Astrocyte (in vitro differentiated cells and primary cell): ENCODE results near the gene ACAN. TPM values are rescaled to one million over a fixed set of nuclear protein-coding genes. Genes with fewer than 3 reads are reported as not detected.

Experiments
- DNase-seq: peaks from one replicate; pipeline ENCODE4 v3.0.0-alpha.2; 2010; ENCODE audit warnings: low read depth
- FAIRE-seq: peaks from 2 replicates; lab custom pipeline; 2011; peaks lifted over from hg19 to GRCh38; lab: Jason Lieb, UNC
- H2AFZ ChIP-seq: 2 replicates; pipeline ENCODE4 v1.6.0; 2012; ENCODE audit warnings: low read depth, low read length, inconsistent platforms
- H3K27ac ChIP-seq: 2 replicates; pipeline ENCODE4 v1.5.1; 2011; ENCODE audit warnings: low read depth, low read length, inconsistent platforms
- H3K27me3 ChIP-seq: 2 replicates; pipeline ENCODE4 v1.6.0; 2011; ENCODE audit warnings: low read length, inconsistent platforms; ENCODE audit not compliant: insufficient read depth
- H3K36me3 ChIP-seq: 2 replicates; pipeline ENCODE4 v1.5.1; 2011; ENCODE audit warnings: low read length, inconsistent platforms; ENCODE audit not compliant: insufficient read depth
- H3K4me1 ChIP-seq: 2 replicates; pipeline ENCODE4 v1.5.1; 2011; ENCODE audit warnings: low read length, inconsistent platforms; ENCODE audit not compliant: insufficient read depth
- H3K4me2 ChIP-seq: 2 replicates; pipeline ENCODE4 v1.6.0; 2012; ENCODE audit warnings: low read length, inconsistent platforms
- H3K4me3 ChIP-seq: 2 replicates; pipeline ENCODE4 v1.5.1; 2011; ENCODE audit warnings: low read depth, mild to moderate bottlenecking, low read length, inconsistent platforms; ENCODE audit not compliant: insufficient read depth
- H3K79me2 ChIP-seq: 2 replicates; pipeline ENCODE4 v1.6.0; 2012; ENCODE audit warnings: mild to moderate bottlenecking, low read length, inconsistent platforms; ENCODE audit not compliant: insufficient read depth
- H3K9ac ChIP-seq: 2 replicates; pipeline ENCODE4 v1.6.0; 2012; ENCODE audit warnings: mild to moderate bottlenecking, low read length, inconsistent platforms
- H3K9me3 ChIP-seq: 2 replicates; pipeline ENCODE4 v1.5.1; 2012; ENCODE audit warnings: low read depth, mild to moderate bottlenecking, low read length, inconsistent platforms; ENCODE audit not compliant: insufficient read depth
- H4K20me1 ChIP-seq: 2 replicates; pipeline ENCODE4 v1.6.0; 2012; ENCODE audit warnings: low read length, inconsistent platforms; ENCODE audit not compliant: insufficient read depth
- H3K27ac Mint-ChIP-seq: one replicate; pipeline ENCODE4 v1.8.0; 2021; ENCODE audit warnings: mild to moderate bottlenecking, mixed read lengths; ENCODE audit not compliant: unreplicated experiment
- H3K27me3 Mint-ChIP-seq: one replicate; pipeline ENCODE4 v1.8.0; 2021; ENCODE audit warnings: low read depth, mixed read lengths; ENCODE audit not compliant: unreplicated experiment
- H3K36me3 Mint-ChIP-seq: one replicate; pipeline ENCODE4 v1.8.0; 2021; ENCODE audit warnings: low read depth, mixed read lengths; ENCODE audit not compliant: unreplicated experiment
- H3K4me1 Mint-ChIP-seq: one replicate; pipeline ENCODE4 v1.8.0; 2021; ENCODE audit warnings: low read depth, mixed read lengths; ENCODE audit not compliant: unreplicated experiment
- H3K4me3 Mint-ChIP-seq: one replicate; pipeline ENCODE4 v1.8.0; 2021; ENCODE audit warnings: mild to moderate bottlenecking, moderate library complexity, mixed read lengths; ENCODE audit not compliant: unreplicated experiment
- H3K9me3 Mint-ChIP-seq: one replicate; pipeline ENCODE4 v1.8.0; 2021; ENCODE audit warnings: mild to moderate bottlenecking, mixed read lengths; ENCODE audit not compliant: unreplicated experiment
- CTCF ChIP-seq: IDR thresholded peaks from 2 replicates; pipeline ENCODE4 v1.5.1; 2011; ENCODE audit warnings: low read depth, mild to moderate bottlenecking, inconsistent platforms, low read length, moderate library complexity; ENCODE audit not compliant: insufficient read depth
- EZH2 ChIP-seq: IDR thresholded peaks from 2 replicates; pipeline ENCODE4 v1.6.1; 2012; ENCODE audit warnings: mild to moderate bottlenecking, low read length, inconsistent platforms; ENCODE audit not compliant: insufficient read depth
- total RNA-seq: library from RNA; stranded (reverse); gene quantifications from 2 replicates; pipeline ENCODE4 v1.2.1, GENCODE V29; 2021

Gene ACAN
- total RNA-seq, 1 donor from 2014 or later = 0.34 TPM

- H3K9ac ChIP-seq = no peak overlapping the region
- Mint-ChIP-seq H3K27ac (peak overlapping the region; percentile 59), H3K36me3 (no peaks in the 10 kb centered on the region), H3K9me3 (no peaks in the 10 kb centered on the region), H3K4me3 (no peak overlapping the region), H3K27me3 (peaks cover 6% of the 10 kb centered on the region), H3K4me1 (peaks cover 6% of the 10 kb centered on the region)
- H3K79me2 ChIP-seq = no peaks in the 10 kb centered on the region
- H3K9me3 ChIP-seq = no peaks in the 10 kb centered on the region
- no peak overlapping the region for H2AFZ ChIP-seq
- H3K4me2 ChIP-seq = no peak overlapping the region
- H3K4me1 ChIP-seq = peaks cover 3% of the 10 kb centered on the region
- H3K27ac ChIP-seq = no peak overlapping the region
- TF ChIP-seq CTCF (no peak), EZH2 (no peak)
- DNase-seq (no peak), FAIRE-seq (no peak)
- H3K4me3 ChIP-seq = no peak overlapping the region
- no peaks in the 10 kb centered on the region for H4K20me1 ChIP-seq
- H3K27me3 ChIP-seq = no peaks in the 10 kb centered on the region
- H3K36me3 ChIP-seq = no peaks in the 10 kb centered on the region
These were observed 29.8 kb downstream of the ACAN start for GRCh38 chr15:88832820-88833730.

GRCh38 chr15:88833731-88834100 lies 30.5 kb downstream of the ACAN start:
- Histone ChIP-seq H3K27ac (no peak overlapping the region), H2AFZ (peak overlapping the region; percentile 14), H3K36me3 (no peaks in the 10 kb centered on the region), H3K4me3 (no peak overlapping the region), H3K79me2 (no peaks in the 10 kb centered on the region), H3K9ac (no peak overlapping the region), H3K4me2 (peak overlapping the region; percentile 0), H3K27me3 (no peaks in the 10 kb centered on the region), H4K20me1 (no peaks in the 10 kb centered on the region), H3K9me3 (no peaks in the 10 kb centered on the region), H3K4me1 (peaks cover 3% of the 10 kb centered on the region)
- H3K4me1 Mint-ChIP-seq = peaks cover 6% of the 10 kb centered on the region
- TF ChIP-seq CTCF = no peak
- TF ChIP-seq EZH2 = no peak
- no peaks in the 10 kb centered on the region for H3K36me3 Mint-ChIP-seq
- FAIRE-seq (no peak), DNase-seq (no peak)
- H3K4me3 Mint-ChIP-seq = no peak overlapping the region
- H3K9me3 Mint-ChIP-seq = no peaks in the 10 kb centered on the region
- peak overlapping the region; percentile 35 for H3K27ac Mint-ChIP-seq
- peaks cover 6% of the 10 kb centered on the region for H3K27me3 Mint-ChIP-seq
